H9 (cell line): ENCODE results near the gene EIF3K. TPM values are rescaled to one million over a fixed set of nuclear protein-coding genes. Genes with fewer than 3 reads are reported as not detected.

Source experiments
- DNase-seq: peaks from one replicate; pipeline ENCODE4 v3.0.0-alpha.2; 2017
- H2AFZ ChIP-seq: one replicate; pipeline ENCODE4 v1.6.1; 2013; ENCODE audit warnings: mild to moderate bottlenecking, low read length, control low read depth, moderate library complexity
- H2AK5ac ChIP-seq: 2 replicates; pipeline ENCODE4 v1.6.1; 2013; ENCODE audit warnings: low read length, control low read depth, mixed read lengths; ENCODE audit not compliant: insufficient read length
- H2BK120ac ChIP-seq: one replicate; pipeline ENCODE4 v1.6.1; 2013; ENCODE audit warnings: low read depth, mild to moderate bottlenecking, low read length, control low read depth, inconsistent platforms; ENCODE audit not compliant: poor library complexity, severe bottlenecking
- H2BK12ac ChIP-seq: 2 replicates; pipeline ENCODE4 v1.6.1; 2013; ENCODE audit warnings: low read length, control low read depth, mixed read lengths, low read depth; ENCODE audit not compliant: insufficient read length
- H2BK15ac ChIP-seq: 2 replicates; pipeline ENCODE4 v1.6.1; 2013; ENCODE audit warnings: low read depth, low read length, control low read depth
- H2BK20ac ChIP-seq: one replicate; pipeline ENCODE4 v1.6.1; 2013; ENCODE audit warnings: low read depth, mild to moderate bottlenecking, low read length, control low read depth, inconsistent platforms; ENCODE audit not compliant: poor library complexity, severe bottlenecking
- H2BK5ac ChIP-seq: 2 replicates; pipeline ENCODE4 v1.6.1; 2013; ENCODE audit warnings: low read length, control low read depth, mixed read lengths; ENCODE audit not compliant: insufficient read length
- H3K14ac ChIP-seq: 2 replicates; pipeline ENCODE4 v1.6.1; 2013; ENCODE audit warnings: low read length, control low read depth; ENCODE audit not compliant: insufficient read depth
- H3K18ac ChIP-seq: 2 replicates; pipeline ENCODE4 v1.6.1; 2013; ENCODE audit warnings: low read depth, mild to moderate bottlenecking, mixed read lengths, low read length, control low read depth; ENCODE audit not compliant: insufficient read length
- H3K23ac ChIP-seq: 2 replicates; pipeline ENCODE4 v1.6.1; 2013; ENCODE audit warnings: low read length, control low read depth, mixed read lengths, low read depth; ENCODE audit not compliant: insufficient read length
- H3K23me2 ChIP-seq: 2 replicates; pipeline ENCODE4 v1.6.1; 2013; ENCODE audit warnings: low read depth, mild to moderate bottlenecking, mixed read lengths, low read length, control low read depth; ENCODE audit not compliant: insufficient read length, poor library complexity, severe bottlenecking
- H3K27ac ChIP-seq: 2 replicates; pipeline ENCODE4 v1.5.1; 2013; ENCODE audit warnings: low read length, control low read depth, mixed read lengths, low read depth; ENCODE audit not compliant: insufficient read length
- H3K27me3 ChIP-seq: 2 replicates; pipeline ENCODE4 v1.6.1; 2013; ENCODE audit warnings: low read length, control low read depth, inconsistent platforms; ENCODE audit not compliant: insufficient read depth
- H3K4ac ChIP-seq: 2 replicates; pipeline ENCODE4 v1.6.1; 2013; ENCODE audit warnings: low read depth, mild to moderate bottlenecking, control low read depth, inconsistent platforms, low read length, moderate library complexity
- H3K4me1 ChIP-seq: 2 replicates; pipeline ENCODE4 v1.6.1; 2013; ENCODE audit warnings: low read length, control low read depth, inconsistent platforms; ENCODE audit not compliant: insufficient read depth
- H3K4me2 ChIP-seq: 2 replicates; pipeline ENCODE4 v1.6.1; 2013; ENCODE audit warnings: low read length, control low read depth, mixed read lengths; ENCODE audit not compliant: insufficient read length, insufficient read depth
- H3K56ac ChIP-seq: 2 replicates; pipeline ENCODE4 v1.6.1; 2013; ENCODE audit warnings: low read depth, mild to moderate bottlenecking, mixed read lengths, low read length, control low read depth; ENCODE audit not compliant: insufficient read length
- H3K79me1 ChIP-seq: 2 replicates; pipeline ENCODE4 v1.6.1; 2013; ENCODE audit warnings: low read depth, mild to moderate bottlenecking, moderate library complexity, low read length, control low read depth, inconsistent platforms; ENCODE audit not compliant: insufficient read depth, poor library complexity, severe bottlenecking
- H3K79me2 ChIP-seq: 2 replicates; pipeline ENCODE4 v1.6.1; 2013; ENCODE audit warnings: low read length, control low read depth, inconsistent platforms; ENCODE audit not compliant: insufficient read depth
- H3K9ac ChIP-seq: 2 replicates; pipeline ENCODE4 v1.6.1; 2013; ENCODE audit warnings: low read length, control low read depth, mixed read lengths; ENCODE audit not compliant: insufficient read length; ENCODE audit errors: extremely low read depth
- H3K9me3 ChIP-seq: one replicate; pipeline ENCODE4 v1.6.1; 2013; ENCODE audit warnings: low read depth, low read length, inconsistent platforms; ENCODE audit not compliant: control insufficient read depth
- H3T11ph ChIP-seq: one replicate; pipeline ENCODE4 v1.6.1; 2013; ENCODE audit warnings: mild to moderate bottlenecking, low read length, control low read depth, inconsistent platforms
- H4K20me1 ChIP-seq: one replicate; pipeline ENCODE4 v1.6.1; 2013; ENCODE audit not compliant: control insufficient read depth, insufficient read length, insufficient read depth
- H4K5ac ChIP-seq: 2 replicates; pipeline ENCODE4 v1.6.1; 2013; ENCODE audit warnings: low read depth, mild to moderate bottlenecking, mixed read lengths, low read length, control low read depth; ENCODE audit not compliant: insufficient read length
- H4K8ac ChIP-seq: replicated peaks from 2 replicates; pipeline ENCODE4 v1.6.1; 2013; ENCODE audit warnings: low read length, control low read depth, mixed read lengths, low read depth; ENCODE audit not compliant: insufficient read length
- H4K91ac ChIP-seq: 2 replicates; pipeline ENCODE4 v1.6.1; 2013; ENCODE audit warnings: low read depth, mild to moderate bottlenecking, moderate library complexity, mixed read lengths, low read length, control low read depth; ENCODE audit not compliant: insufficient read length
- H3K27ac Mint-ChIP-seq, 3 experiments: 2 replicates in 2 of 3; 3 replicates in 1 of 3; pipeline ENCODE4 v1.8.0; 2020 to 2021; ENCODE audit warnings: mixed read lengths in 3 of 3, mild to moderate bottlenecking in 1 of 3, moderate library complexity in 1 of 3
- H3K27me3 Mint-ChIP-seq: 2 replicates; pipeline ENCODE4 v1.8.0; 2021; ENCODE audit warnings: low read depth, mild to moderate bottlenecking, moderate library complexity, mixed read lengths
- H3K36me3 Mint-ChIP-seq, 3 experiments: 2 replicates in 2 of 3; 3 replicates in 1 of 3; pipeline ENCODE4 v1.8.0; 2020 to 2021; ENCODE audit warnings: low read depth in 3 of 3, mixed read lengths in 3 of 3; ENCODE audit not compliant: insufficient read depth in 1 of 3
- H3K4me1 Mint-ChIP-seq, 2 experiments: 2 replicates each; pipeline ENCODE4 v1.8.0; 2020; ENCODE audit warnings: mixed read lengths in 2 of 2
- H3K4me3 Mint-ChIP-seq, 2 experiments: 2 replicates in 1 of 2; 3 replicates in 1 of 2; pipeline ENCODE4 v1.8.0; 2020 to 2021; ENCODE audit warnings: mild to moderate bottlenecking in 2 of 2, mixed read lengths in 2 of 2, moderate library complexity in 1 of 2
- H3K9me3 Mint-ChIP-seq, 2 experiments: 2 replicates in 1 of 2; 3 replicates in 1 of 2; pipeline ENCODE4 v1.8.0; 2020; ENCODE audit warnings: mild to moderate bottlenecking in 2 of 2, mixed read lengths in 2 of 2, moderate library complexity in 1 of 2
- CTCF ChIP-seq: fragments of 200-600 bp; sonication (generic); conservative IDR thresholded peaks from 3 replicates; pipeline ENCODE4 v1.8.0; 2021; ENCODE audit warnings: antibody characterized with exemption, mild to moderate bottlenecking
- WGBS: extraction: QIAGEN DNeasy Blood & Tissue Kit; methylation state at CpG from one replicate; pipeline ENCODE4 v1.1.7; 2013; ENCODE audit warnings: missing lambda C conversion rate, low lambda C conversion rate, mixed read lengths; ENCODE audit not compliant: insufficient read length; ENCODE audit errors: extremely low coverage; 5-methylcytosine and 5-hydroxymethylcytosine counted together
- total RNA-seq: library from RNA; stranded (reverse); gene quantifications from 2 replicates; pipeline ENCODE4 v1.2.1, GENCODE V29; 2021

EIF3K gene
- total RNA-seq, 1 experiment from 2014 or later, result 345 TPM

- H3K27ac ChIP-seq, result no peak overlapping the region
- H4K5ac ChIP-seq, result no peak overlapping the region
- Mint-ChIP-seq H3K4me3 (no peak overlapping the region), H3K9me3 (no peaks in the 10 kb centered on the region), H3K27ac (no peak overlapping the region; a peak in 1 of 7 replicates), H3K36me3 (peaks cover 3 to 14% (median 10%) of the 10 kb centered on the region in 3 experiments; a peak in 6 of 7 replicates), H3K27me3 (no peaks in the 10 kb centered on the region), H3K4me1 (no peaks in the 10 kb centered on the region)
- no peak overlapping the region for H2BK5ac ChIP-seq
- no peaks in the 10 kb centered on the region for H3K9me3 ChIP-seq
- no peaks in the 10 kb centered on the region for H3K27me3 ChIP-seq
- no peak overlapping the region for H3K23ac ChIP-seq
- no peak overlapping the region for H2BK15ac ChIP-seq
- no peaks in the 10 kb centered on the region for H3K79me2 ChIP-seq
- H4K20me1 ChIP-seq, result peaks cover 2% of the 10 kb centered on the region
- no peak overlapping the region for H3K56ac ChIP-seq
- H2BK120ac ChIP-seq, result no peak overlapping the region
- no peak overlapping the region for H2BK12ac ChIP-seq
- DNase-seq, result no peak
- H2AK5ac ChIP-seq, result no peak overlapping the region
- no peak for TF ChIP-seq CTCF
- H3T11ph ChIP-seq, result no peak overlapping the region
- no peak overlapping the region for H4K8ac ChIP-seq
- no peak overlapping the region for H2BK20ac ChIP-seq
- no peak overlapping the region for H4K91ac ChIP-seq
- H3K4ac ChIP-seq, result no peak overlapping the region
- no peak overlapping the region for H2AFZ ChIP-seq
- H3K4me1 ChIP-seq, result no peaks in the 10 kb centered on the region
- no peak overlapping the region for H3K18ac ChIP-seq
- H3K14ac ChIP-seq, result no peak overlapping the region
- no peaks in the 10 kb centered on the region for H3K79me1 ChIP-seq
- H3K9ac ChIP-seq, result no peak overlapping the region
- no CpG with 5 or more reads among the region's 6 CpGs for WGBS
- H3K4me2 ChIP-seq, result no peak overlapping the region
- H3K23me2 ChIP-seq, result no peaks in the 10 kb centered on the region
Observed at GRCh38 chr19:38569368-38569983, 49.5 kb upstream of the EIF3K start.
